Left ventricle myocardium inferior (tissue), 1 donor: ENCODE data around the gene EHD1. TPM values are rescaled to one million over a fixed set of nuclear protein-coding genes. Genes with fewer than 3 reads are reported as not detected.

Source experiments
- DNase-seq: peaks from one replicate; pipeline ENCODE4 v3.0.0-alpha.2; 2020
- H3K27ac ChIP-seq: fragments of 200-600 bp; replicated peaks from 2 replicates; pipeline ENCODE4 v1.8.0; 2021
- H3K27me3 ChIP-seq: fragments of 200-600 bp; 2 replicates; pipeline ENCODE4 v1.8.0; 2021; ENCODE audit warnings: low read depth
- H3K36me3 ChIP-seq: fragments of 200-600 bp; 2 replicates; pipeline ENCODE4 v1.8.0; 2021
- H3K4me1 ChIP-seq: fragments of 200-600 bp; 2 replicates; pipeline ENCODE4 v1.8.0; 2021
- H3K4me3 ChIP-seq: fragments of 200-600 bp; 2 replicates; pipeline ENCODE4 v1.8.0; 2021; ENCODE audit warnings: mild to moderate bottlenecking, moderate library complexity
- H3K9me3 ChIP-seq: fragments of 200-600 bp; replicated peaks from 2 replicates; pipeline ENCODE4 v1.8.0; 2021
- CTCF ChIP-seq: fragments of 200-600 bp; IDR thresholded peaks from 2 replicates; pipeline ENCODE4 v1.8.0; 2021; ENCODE audit warnings: antibody characterized with exemption, mild to moderate bottlenecking, borderline replicate concordance
- intact Hi-C: fragments of 100-400 bp; cut with micrococcal nuclease; formaldehyde crosslinking; loops from one replicate; pipeline ENCODE4 v1.11.0; 2022
- microRNA-seq: library from miRNA; unstranded; fragments of <30 nt; microRNA quantifications from one replicate; pipeline ENCODE4 v1.2.0, GENCODE V29; 2020
- total RNA-seq: library from RNA; stranded (reverse); fragmentation: NEBNext Ultra II Directional; extraction: Animal tissue kit (Norgen Biotek cat#: 25700); gene quantifications from one replicate; pipeline ENCODE4 v1.2.1, GENCODE V29; 2021
- donor health status: DM: no; HTN: yes; CAD: no; lungs with severe emphysema.

The EHD1 gene
- total RNA-seq, 1 donor from 2014 or later: 40.3 TPM

- Histone ChIP-seq H3K27me3 (no peaks in the 10 kb centered on the region), H3K36me3 (peaks cover 29% of the 10 kb centered on the region), H3K4me3 (peak overlapping the region; percentile 75), H3K9me3 (no peaks in the 10 kb centered on the region), H3K27ac (peak overlapping the region; percentile 96), H3K4me1 (peaks cover 48% of the 10 kb centered on the region)
- TF ChIP-seq CTCF: no peak
- no peak for DNase-seq
- intact Hi-C loops: no loop called here
These were observed 73.8 kb downstream of the EHD1 start for GRCh38 chr11:64804346-64805210.

GRCh38 chr11:64803846-64804345 is 74.5 kb downstream of the EHD1 start:
- no peaks in the 10 kb centered on the region for H3K27me3 ChIP-seq
- DNase-seq: no peak
- TF ChIP-seq CTCF: no peak
- H3K4me3 ChIP-seq: peak overlapping the region; percentile 75
- peaks cover 29% of the 10 kb centered on the region for H3K36me3 ChIP-seq
- H3K4me1 ChIP-seq: peaks cover 42% of the 10 kb centered on the region
- intact Hi-C loops: no loop called here
- peak overlapping the region; percentile 96 for H3K27ac ChIP-seq
- no peaks in the 10 kb centered on the region for H3K9me3 ChIP-seq

- TF ChIP-seq CTCF: peak; percentile 38
- Histone ChIP-seq H3K36me3 (peaks cover 29% of the 10 kb centered on the region), H3K4me3 (peak within 1 kb of the TSS; percentile 75), H3K9me3 (no peaks in the 10 kb centered on the region), H3K4me1 (peaks cover 42% of the 10 kb centered on the region), H3K27ac (peak within 1 kb of the TSS; percentile 96), H3K27me3 (no peaks in the 10 kb centered on the region)
- intact Hi-C loops: no loop called here
- peak; percentile 91 for DNase-seq
These were observed 75.1 kb downstream of the EHD1 start, which contains the start of gene MAP4K2 for GRCh38 chr11:64803158-64803845. Gene MAP4K2 (minus strand): TSS chr11:64803214. CDS start chr11:64803149, 65 bp downstream.

GRCh38 chr11:64802370-64803157 is 75.9 kb downstream of the EHD1 start:
- no peak for TF ChIP-seq CTCF
- peak overlapping the region; percentile 75 for H3K4me3 ChIP-seq
- H3K9me3 ChIP-seq: no peaks in the 10 kb centered on the region
- intact Hi-C loops: no loop called here
- H3K27ac ChIP-seq: peak overlapping the region; percentile 96
- H3K36me3 ChIP-seq: peaks cover 29% of the 10 kb centered on the region
- no peaks in the 10 kb centered on the region for H3K27me3 ChIP-seq
- DNase-seq: peak; percentile 51
- peaks cover 42% of the 10 kb centered on the region for H3K4me1 ChIP-seq

Small RNA genes lying within 50 kb of the gene (microRNA-seq; reads per million reads assigned to microRNA genes)
- gene MIR6749: not detected
- gene MIR6750: not detected

Other genes starting within 250 kb of the EHD1 start
- gene NRXN2, start 155.4 kb downstream of the EHD1 start, total RNA-seq: 0.71 TPM
- gene RASGRP2, start 134.5 kb downstream of the EHD1 start, total RNA-seq: 21.1 TPM
- gene PYGM, start 118.6 kb downstream of the EHD1 start, total RNA-seq: 89.5 TPM
- gene SF1, start 100.1 kb downstream of the EHD1 start, total RNA-seq: 188 TPM
- 7.5 TPM for gene MAP4K2, start 75.4 kb downstream of the EHD1 start, total RNA-seq
- gene MEN1, start 68.1 kb downstream of the EHD1 start, total RNA-seq: 8.7 TPM
- 1.1 TPM for gene CDC42BPG, start 34.0 kb downstream of the EHD1 start, total RNA-seq
- 13.1 TPM for gene ATG2A, start 38.6 kb upstream of the EHD1 start, total RNA-seq
- 22.5 TPM for gene PPP2R5B, start 46.1 kb upstream of the EHD1 start, total RNA-seq
- gene GPHA2, start 57.3 kb upstream of the EHD1 start, total RNA-seq: not detected
- gene MAJIN, start 93.5 kb upstream of the EHD1 start, total RNA-seq: not detected
- gene BATF2, start 118.3 kb upstream of the EHD1 start, total RNA-seq: 1.3 TPM
- gene ARL2, start 135.5 kb upstream of the EHD1 start, total RNA-seq: 128 TPM
- gene SNX15, start 148.8 kb upstream of the EHD1 start, total RNA-seq: 15.7 TPM
- 5.6 TPM for gene SAC3D1, start 162.6 kb upstream of the EHD1 start, total RNA-seq
- gene NAALADL1, start 179.9 kb upstream of the EHD1 start, total RNA-seq: 4.8 TPM
- 1.3 TPM for gene CDCA5, start 205.4 kb upstream of the EHD1 start, total RNA-seq
- gene ZFPL1, start 205.6 kb upstream of the EHD1 start, total RNA-seq: 23.1 TPM
- 92.2 TPM for gene VPS51, start 217.6 kb upstream of the EHD1 start, total RNA-seq
- 56.7 TPM for gene TM7SF2, start 233.3 kb upstream of the EHD1 start, total RNA-seq
- gene ZNHIT2, start 239.1 kb upstream of the EHD1 start, total RNA-seq: 6.1 TPM
- gene FAU, start 243.5 kb upstream of the EHD1 start, total RNA-seq: 629 TPM
- 32.1 TPM for gene MRPL49, start 243.7 kb upstream of the EHD1 start, total RNA-seq